ENCODE measurements around the gene AMN1.
A peak's percentile ranks its signal among the peaks of the same experiment; 100 is the strongest.
"Not testable (repeated sequence)": the region's sequence is repeated elsewhere in the genome, so short reads cannot be mapped to it uniquely, and the experiment has no call there.

AMN1 gene

DNA sequence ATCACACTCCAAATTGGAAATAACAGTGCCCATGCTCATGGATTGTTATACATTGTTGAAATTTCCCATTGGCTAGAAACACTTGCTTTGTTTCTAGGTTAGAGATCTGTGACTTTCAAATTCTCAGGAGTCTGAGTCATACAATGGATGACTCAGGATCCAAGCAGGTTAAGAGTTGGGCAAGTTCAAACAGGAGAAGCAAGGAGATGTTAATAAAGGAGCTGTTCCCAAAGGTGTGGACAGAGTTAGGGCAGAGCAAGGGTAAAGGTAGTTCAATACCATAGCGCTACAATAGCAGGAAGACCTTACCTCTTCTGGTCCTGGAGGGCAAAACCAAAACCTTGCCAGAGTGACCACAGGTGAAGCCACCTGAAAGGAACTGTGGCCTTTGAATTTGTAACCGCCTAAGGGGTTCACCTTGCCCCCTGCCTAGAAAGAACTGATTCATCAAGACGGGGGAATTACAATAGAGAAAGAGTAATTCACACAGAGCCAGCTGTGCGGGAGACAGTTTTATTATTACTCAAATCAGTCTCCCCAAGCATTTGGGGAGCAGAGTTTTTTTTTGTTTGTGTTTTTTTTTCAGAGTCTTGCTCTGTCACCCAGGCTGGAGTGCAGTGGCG is 4.2 kb upstream of the AMN1 start:
- peak; percentile 76 to 77 for DNase-seq

GRCh38 chr12:31731203-31731602 is 2.4 kb upstream of the AMN1 start:
- DNase-seq: not testable (repeated sequence)

GRCh38 chr12:31729705-31730104 is 884 bp upstream of the AMN1 start:
- no peak for DNase-seq

- DNase-seq: no peak
Measured at GRCh38 chr12:31728289-31728916, 418 bp downstream of the AMN1 start.

- no peak for DNase-seq
Measured at GRCh38 chr12:31727192-31727591, 1.6 kb downstream of the AMN1 start.

GRCh38 chr12:31726575-31726974 is 2.2 kb downstream of the AMN1 start:
- no peak for DNase-seq

DNA sequence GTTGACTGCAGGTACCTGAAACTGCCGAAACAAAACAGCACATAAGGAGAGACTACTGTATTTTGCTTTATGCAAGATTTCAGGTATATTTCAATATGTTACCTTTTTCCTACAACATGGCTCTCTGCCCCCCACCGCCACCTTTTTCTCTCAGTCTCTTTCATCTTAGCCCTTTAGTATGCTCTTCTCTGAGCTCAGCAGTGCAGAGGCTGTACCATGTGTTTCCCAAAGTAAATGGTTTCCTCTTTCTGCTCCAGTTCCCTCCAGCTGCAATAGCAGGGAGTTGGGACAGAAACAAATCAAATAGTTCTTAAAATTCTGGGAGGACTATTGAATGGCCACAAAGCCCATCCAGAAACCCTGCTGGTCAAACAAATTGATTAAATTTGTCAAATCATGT is 4.3 kb downstream of the AMN1 start:
- DNase-seq: no peak

DNA sequence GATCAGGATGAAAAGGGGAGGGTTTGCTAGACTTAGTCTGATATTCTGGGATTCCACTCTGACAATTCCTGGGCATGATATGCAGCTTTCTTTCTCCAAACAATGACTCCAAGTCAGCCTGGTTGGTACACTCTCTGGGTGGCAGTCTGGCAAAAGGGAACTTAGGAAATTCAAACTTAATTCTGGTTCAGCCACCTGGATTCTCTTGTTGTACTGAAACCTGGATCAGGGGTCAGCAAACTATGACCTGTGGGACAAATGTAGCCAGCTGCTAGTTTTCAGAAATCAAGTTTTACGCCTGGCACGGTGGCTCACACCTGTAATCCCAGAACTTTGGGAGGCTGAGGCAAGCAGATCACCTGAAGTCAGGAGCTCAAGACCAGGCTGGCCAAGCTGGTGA is 6.2 kb downstream of the AMN1 start:
- DNase-seq: no peak

- DNase-seq: not testable (repeated sequence)
Measured at GRCh38 chr12:31718542-31719198, 10.2 kb downstream of the AMN1 start.

DNA sequence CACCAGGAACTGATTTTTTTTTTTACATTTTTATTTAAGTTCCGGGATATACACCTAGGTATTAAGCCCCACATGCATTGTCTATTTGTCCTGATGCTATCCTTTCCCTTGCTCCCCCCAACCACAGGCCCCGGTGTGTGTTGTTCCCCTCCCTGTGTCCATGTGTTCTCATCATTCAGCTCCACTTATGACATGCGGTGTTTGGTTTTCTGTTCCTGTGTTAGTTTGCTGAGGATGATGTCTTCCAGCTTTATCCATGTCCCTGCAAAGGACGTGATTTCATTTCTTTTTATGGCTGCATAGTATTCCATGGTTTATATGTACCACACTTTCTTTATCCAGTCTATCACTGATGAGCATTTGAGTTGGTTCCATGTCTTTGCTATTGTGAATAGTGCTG is 11.8 kb downstream of the AMN1 start:
- DNase-seq: not testable (repeated sequence)

- no peak for DNase-seq
Measured at GRCh38 chr12:31715283-31715825, 13.5 kb downstream of the AMN1 start.

DNA sequence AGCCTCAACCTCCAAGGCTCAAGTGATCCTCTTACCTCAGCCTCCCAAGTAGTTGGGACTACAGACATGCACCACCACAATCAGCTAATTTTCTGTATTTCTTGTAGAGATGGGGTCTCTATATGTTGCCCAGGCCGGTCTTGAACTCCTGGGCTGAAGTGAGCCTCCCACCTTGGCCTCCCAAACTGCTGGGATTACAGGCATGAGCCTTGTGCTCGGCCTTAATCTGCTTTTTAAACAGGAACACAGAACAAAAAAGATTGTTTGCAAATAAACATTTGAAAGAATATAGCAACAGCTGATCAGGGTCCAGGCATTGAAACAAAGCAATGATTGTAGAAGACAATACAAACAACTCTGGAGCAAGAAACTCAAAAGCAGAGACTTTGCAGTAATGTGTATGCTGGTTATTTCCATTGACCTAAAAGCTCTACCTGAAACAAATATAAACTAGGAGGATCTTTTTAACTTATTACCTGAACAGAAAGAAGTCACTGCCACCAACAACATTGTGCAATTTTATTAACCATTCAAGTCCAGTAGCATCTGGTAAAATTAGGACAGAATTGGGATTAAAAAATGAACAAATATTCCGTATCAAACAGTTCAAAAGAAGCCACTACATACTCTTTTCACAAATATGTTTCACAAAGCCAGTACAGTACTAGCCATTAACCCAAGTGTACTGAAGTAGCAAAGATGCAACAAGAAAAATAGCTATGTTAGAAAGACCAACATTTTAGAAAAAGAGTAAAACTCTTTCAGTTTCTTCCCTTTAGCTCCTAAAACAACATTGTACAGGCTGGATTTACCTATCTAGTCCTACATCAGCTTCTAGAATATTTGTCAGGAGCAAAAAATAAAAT is 14.2 kb downstream of the AMN1 start:
- no peak for DNase-seq

- no peak for DNase-seq
Measured at GRCh38 chr12:31712877-31713276, 15.9 kb downstream of the AMN1 start.

DNA sequence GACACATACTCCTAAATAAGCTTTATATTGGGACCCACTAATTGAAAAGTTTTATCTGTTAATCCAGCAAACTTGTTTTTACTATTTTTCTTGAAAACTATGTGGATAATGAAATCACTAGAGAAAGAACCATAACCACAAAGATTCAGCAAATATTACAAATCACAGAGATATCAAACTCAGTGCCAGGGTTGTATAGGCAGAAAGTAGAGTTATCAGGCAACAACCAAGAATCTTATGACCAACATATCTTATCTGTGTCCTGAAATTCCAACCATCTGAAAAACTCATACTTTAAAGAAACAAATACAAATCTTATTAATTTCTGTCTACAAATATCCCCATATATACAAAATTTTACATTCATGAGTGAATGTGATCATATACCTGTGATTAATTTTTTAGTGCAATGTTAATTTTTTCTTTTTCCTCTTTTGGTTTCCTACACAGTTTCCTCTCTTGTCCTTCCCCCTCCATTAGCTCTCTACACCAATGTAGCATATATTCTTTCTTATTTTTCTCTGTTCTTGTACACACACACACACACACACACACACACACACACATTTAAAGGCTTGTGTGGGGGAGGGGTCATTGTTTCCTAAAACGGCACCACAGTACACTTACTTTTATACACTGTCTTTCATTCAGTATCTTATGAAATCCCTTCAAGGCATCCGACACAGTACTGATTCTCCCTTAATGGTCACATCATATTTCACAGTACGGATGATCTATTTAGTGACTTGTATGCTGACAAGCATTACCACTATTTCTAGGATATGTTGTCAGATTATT is 18.6 kb downstream of the AMN1 start:
- DNase-seq: no peak

- not testable (repeated sequence) for DNase-seq
Measured at GRCh38 chr12:31708118-31708517, 20.7 kb downstream of the AMN1 start.

- no peak for DNase-seq
Measured at GRCh38 chr12:31705621-31706020, 23.2 kb downstream of the AMN1 start.

- no peak for DNase-seq
Measured at GRCh38 chr12:31702047-31702446, 26.8 kb downstream of the AMN1 start.

- not testable (repeated sequence) for DNase-seq
Measured at GRCh38 chr12:31689921-31690320, 38.9 kb downstream of the AMN1 start.

DNA sequence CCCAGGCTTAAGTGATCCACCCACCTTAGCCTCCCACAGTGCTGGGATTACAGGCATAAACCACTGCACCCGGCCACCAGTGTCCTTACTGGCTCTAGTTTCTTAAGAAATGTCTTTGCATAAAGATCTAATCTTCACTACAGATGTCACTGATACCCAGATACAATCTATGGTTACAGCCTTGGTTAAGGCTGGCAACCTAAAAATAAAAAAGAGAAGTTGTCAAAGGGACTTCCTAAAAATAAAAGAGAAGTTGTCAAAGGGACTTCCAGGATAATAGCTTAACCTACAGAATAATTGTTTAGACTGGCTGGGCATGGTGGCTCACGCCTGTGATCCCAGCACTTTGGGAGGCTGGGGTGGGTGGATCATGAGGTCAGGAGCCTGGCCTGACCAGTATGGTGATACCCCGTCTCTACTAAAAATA is 41.7 kb downstream of the AMN1 start:
- no peak for DNase-seq

DNA sequence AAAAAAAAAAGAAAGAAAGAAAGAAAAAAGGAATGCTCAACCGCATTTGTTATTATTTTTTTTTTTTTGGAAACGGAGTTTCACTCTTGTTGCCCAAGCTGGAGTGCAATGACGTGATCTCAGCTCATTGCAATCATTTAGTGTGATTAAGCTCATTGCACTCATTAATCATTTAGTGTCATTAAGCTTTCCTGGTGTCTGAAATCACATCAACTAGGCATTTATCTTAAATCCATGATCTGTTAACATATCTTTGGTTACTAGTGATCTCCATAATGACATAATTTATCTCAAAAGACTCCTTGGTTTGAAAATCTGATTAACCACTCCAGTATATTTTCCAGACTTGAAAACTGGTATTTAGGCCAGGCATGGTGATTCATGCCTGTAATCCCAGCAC is 43.0 kb downstream of the AMN1 start:
- no peak for DNase-seq

DNA sequence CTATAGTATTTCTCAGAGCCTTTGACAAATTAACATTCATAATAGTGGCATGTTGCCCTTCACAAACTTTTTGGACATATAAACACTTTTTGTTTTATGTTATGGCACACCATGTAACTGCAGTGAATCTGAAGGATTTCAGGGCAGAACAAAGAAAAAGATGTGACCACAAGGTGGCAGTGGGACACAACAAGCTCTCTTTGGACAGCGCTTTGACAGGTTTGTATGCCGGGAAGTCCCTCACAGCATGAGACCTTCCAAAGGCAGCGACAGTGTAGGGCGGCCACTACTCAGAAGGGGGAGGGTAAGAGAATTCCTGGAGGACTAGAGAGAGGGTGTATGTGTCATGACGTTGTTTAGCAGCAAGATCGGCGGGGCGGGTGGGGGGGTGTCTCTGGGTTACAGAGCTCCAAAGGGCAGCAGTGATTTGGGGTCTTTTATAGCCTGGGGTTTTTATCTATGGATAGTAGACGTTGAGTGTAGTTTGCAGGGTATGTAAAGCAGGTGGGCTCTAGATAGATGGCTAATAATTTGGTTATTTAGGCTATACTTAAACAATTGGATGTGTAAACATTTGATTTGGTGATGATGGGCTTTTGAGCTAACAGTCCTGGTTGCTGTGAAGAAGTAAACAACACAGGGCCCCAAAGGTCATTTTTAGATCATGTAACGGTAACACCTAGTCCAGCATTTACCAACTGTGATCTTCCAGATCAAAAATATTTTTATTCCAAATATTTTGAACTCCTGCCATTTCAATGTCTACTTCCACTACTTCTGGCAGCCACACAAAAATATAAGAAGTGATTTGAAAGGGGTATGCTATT is 46.5 kb downstream of the AMN1 start:
- peak; percentile 67 for DNase-seq
